ENCODE results near the gene FAM107B. TPM values are rescaled to one million over a fixed set of nuclear protein-coding genes. Genes with fewer than 3 reads are reported as not detected.

FAM107B gene
- total and polyA plus RNA-seq, 2 donors (not counting 3 experiments of a cell fraction or from before 2014, with no cell fraction given) = 39.2 to 176 TPM

GRCh38 chr10:14665865-14666857 is 108.5 kb downstream of the FAM107B start:
- H2AFZ ChIP-seq (ENCODE audit: low read depth, low read length) = no peak overlapping the region
- H3K9me3 ChIP-seq (replicated peaks; ENCODE audit: control insufficient read depth, insufficient read depth, low read length) = no peaks in the 10 kb centered on the region
- no peak overlapping the region for H3K9ac ChIP-seq (replicated peaks; ENCODE audit: extremely low read depth, insufficient read depth, low read length)
- H3K4me2 ChIP-seq (ENCODE audit: insufficient read depth, low read length) = no peak overlapping the region
- H3K27ac ChIP-seq (ENCODE audit: insufficient read depth, low read depth, low read length) = no peak overlapping the region
- TF ChIP-seq GATA2 (IDR thresholded peaks at IDR 0.05; ENCODE audit: insufficient read depth, insufficient read length, low read depth, low read length) = no peak
- no peak for TF ChIP-seq FOS (IDR thresholded peaks at IDR 0.05; ENCODE audit: borderline replicate concordance, insufficient read depth, low read length)
- TF ChIP-seq EZH2 (IDR thresholded peaks at IDR 0.05; ENCODE audit: borderline replicate concordance, low read depth, low read length, severe bottlenecking) = no peak
- TF ChIP-seq POLR2A (IDR thresholded peaks at IDR 0.05; ENCODE audit: low read depth, low read length) = no peak
- no peak for TF ChIP-seq JUN (IDR thresholded peaks at IDR 0.05; ENCODE audit: borderline replicate concordance, insufficient read depth, insufficient read length, low read depth)
- TF ChIP-seq MAX (IDR thresholded peaks at IDR 0.05; ENCODE audit: insufficient read depth, insufficient read length) = no peak
- no peaks in the 10 kb centered on the region for H3K79me2 ChIP-seq (ENCODE audit: control insufficient read depth, insufficient read depth, low read length)
- intact Hi-C loops (cut with micrococcal nuclease) = no loop called here
- BruUV-seq (replicated peaks) = no TSS peak
- H3K9me1 ChIP-seq (replicated peaks; ENCODE audit: control insufficient read depth, extremely low read depth, insufficient read depth, low read length) = no peaks in the 10 kb centered on the region
- H3K36me3 ChIP-seq (ENCODE audit: control insufficient read depth in 2 of 2, extremely low read depth in 1 of 2, insufficient read depth in 2 of 2, low read length in 2 of 2) = no peaks in the 10 kb centered on the region
- H4K20me1 ChIP-seq (replicated peaks; ENCODE audit: control insufficient read depth, extremely low read depth, insufficient read depth, low read length) = no peaks in the 10 kb centered on the region
- no peak overlapping the region for H3K4me3 ChIP-seq (replicated peaks in 1 of 3; ENCODE audit: insufficient read depth in 1 of 3, low read depth in 1 of 3, low read length in 3 of 3)
- peaks cover 0 to 2% of the 10 kb centered on the region in 2 experiments for H3K27me3 ChIP-seq (ENCODE audit: control insufficient read depth in 2 of 2, insufficient read depth in 2 of 2, low read length in 2 of 2)
- POLR2A ChIA-PET = interaction anchor here (0.6 kb wide), 1 partner anchor 142 kb away, joined by 4 read pairs; no protein-coding TSS in a partner anchor
- dilution Hi-C loops (cut with MboI; ENCODE audit: extremely low pct_ligation_motif_present, low sequenced_read_pairs) = no loop called here
- no peak for FAIRE-seq
- CTCF ChIA-PET = interaction anchor here (1.1 kb wide), 1 partner anchor 87 kb away, joined by 3 read pairs; no protein-coding TSS in a partner anchor
- H3K4me1 ChIP-seq (ENCODE audit: control insufficient read depth, extremely low read depth, insufficient read depth, low read length) = no peaks in the 10 kb centered on the region
- no peak for DNase-seq (ENCODE audit: low read depth, low spot score)

Measured in endothelial cell of umbilical vein (primary cell).